ENCODE measurements around the gene ATP9A. TPM values are rescaled to one million over a fixed set of nuclear protein-coding genes. Genes with fewer than 3 reads are reported as not detected.

ATP9A gene
- total and polyA plus RNA-seq, 2 of the 8 experiments (the other 6 are each of a cell fraction or from before 2014, with no cell fraction given) = 5.0 to 6.4 TPM

GRCh38 chr20:51562332-51563173 lies 205.6 kb downstream of the ATP9A start (continued):
- TF ChIP-seq SUZ12 (IDR thresholded peaks at IDR 0.05; ENCODE audit: low read length) = peak; percentile 73; the same call in 1 of the 2 replicates
- TF ChIP-seq SIN3A (conservative IDR thresholded peaks at IDR 0.05 in 1 of 2, IDR thresholded peaks at IDR 0.05 in 1 of 2; ENCODE audit: low read depth in 1 of 2, low read length in 2 of 2) = peak in 1 of 2 experiments; percentile 48; a peak in 1 of 4 replicates
- no peak for TF ChIP-seq ATF3 (IDR thresholded peaks at IDR 0.05; ENCODE audit: insufficient read depth, low read depth, low read length)
- TF ChIP-seq MAX (IDR thresholded peaks at IDR 0.05) = peak; percentile 86
- TF ChIP-seq, protein P1, sequence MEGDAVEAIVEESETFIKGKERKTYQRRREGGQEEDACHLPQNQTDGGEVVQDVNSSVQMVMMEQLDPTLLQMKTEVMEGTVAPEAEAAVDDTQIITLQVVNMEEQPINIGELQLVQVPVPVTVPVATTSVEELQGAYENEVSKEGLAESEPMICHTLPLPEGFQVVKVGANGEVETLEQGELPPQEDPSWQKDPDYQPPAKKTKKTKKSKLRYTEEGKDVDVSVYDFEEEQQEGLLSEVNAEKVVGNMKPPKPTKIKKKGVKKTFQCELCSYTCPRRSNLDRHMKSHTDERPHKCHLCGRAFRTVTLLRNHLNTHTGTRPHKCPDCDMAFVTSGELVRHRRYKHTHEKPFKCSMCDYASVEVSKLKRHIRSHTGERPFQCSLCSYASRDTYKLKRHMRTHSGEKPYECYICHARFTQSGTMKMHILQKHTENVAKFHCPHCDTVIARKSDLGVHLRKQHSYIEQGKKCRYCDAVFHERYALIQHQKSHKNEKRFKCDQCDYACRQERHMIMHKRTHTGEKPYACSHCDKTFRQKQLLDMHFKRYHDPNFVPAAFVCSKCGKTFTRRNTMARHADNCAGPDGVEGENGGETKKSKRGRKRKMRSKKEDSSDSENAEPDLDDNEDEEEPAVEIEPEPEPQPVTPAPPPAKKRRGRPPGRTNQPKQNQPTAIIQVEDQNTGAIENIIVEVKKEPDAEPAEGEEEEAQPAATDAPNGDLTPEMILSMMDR (IDR thresholded peaks at IDR 0.05; ENCODE audit: control extremely low read depth in 1 of 3, insufficient read depth in 1 of 3, low read depth in 1 of 3, low read length in 3 of 3) = peak; percentile 10 to 54 (median 15)
- 0 out of 2 replicates have a peak, but pooled peaks have one; percentile 19 for TF ChIP-seq TBP (IDR thresholded peaks at IDR 0.05; ENCODE audit: low read depth, low read length)
- peak in 1 of 2 experiments; percentile 21; a peak in 1 of 3 replicates for TF ChIP-seq POLR2A (IDR thresholded peaks at IDR 0.05; ENCODE audit: control extremely low read depth in 1 of 2, low read depth in 2 of 2, low read length in 2 of 2)
- peak; percentile 76 for TF ChIP-seq EZH2 (IDR thresholded peaks at IDR 0.05; ENCODE audit: low read depth, low read length, severe bottlenecking)
- TF ChIP-seq RAD21 (IDR thresholded peaks at IDR 0.05 in 1 of 2, conservative IDR thresholded peaks at IDR 0.05 in 1 of 2; ENCODE audit: low read depth in 2 of 2, low read length in 2 of 2) = peak; percentile 28 to 44; a peak in 3 of 4 replicates
- no peak for TF ChIP-seq MAFK (IDR thresholded peaks at IDR 0.05; ENCODE audit: low read depth, low read length)
- TF ChIP-seq YY1 (IDR thresholded peaks at IDR 0.05; ENCODE audit: low read depth, low read length) = no peak
- no peak for TF ChIP-seq SP4 (IDR thresholded peaks at IDR 0.05; ENCODE audit: low read length)
- TF ChIP-seq CREB1 (IDR thresholded peaks at IDR 0.05) = no peak

Measured in H1 (cell line).